Measurements from ENCODE around the gene OR11A1. TPM values are rescaled to one million over a fixed set of nuclear protein-coding genes. Genes with fewer than 3 reads are reported as not detected.

The OR11A1 gene
- total RNA-seq, 1 donor from 2014 or later: not detected

GRCh38 chr6:29502181-29502580, 45.3 kb upstream of the OR11A1 start:
- Mint-ChIP-seq H3K27me3 (peaks cover 15% of the 10 kb centered on the region), H3K4me3 (no peak overlapping the region), H3K27ac (no peak overlapping the region), H3K36me3 (no peaks in the 10 kb centered on the region), H3K9me3 (no peaks in the 10 kb centered on the region), H3K4me1 (ENCODE audit: unreplicated experiment) (no peaks in the 10 kb centered on the region)
- TF ChIP-seq CTCF (conservative IDR thresholded peaks at IDR 0.05): no peak
- DNase-seq (ENCODE audit: extremely low spot score, unreplicated experiment): no peak

- no peaks in the 10 kb centered on the region for H3K9me3 Mint-ChIP-seq
- no peak for TF ChIP-seq CTCF (conservative IDR thresholded peaks at IDR 0.05)
- no peak overlapping the region for H3K27ac Mint-ChIP-seq
- no peak overlapping the region for H3K4me3 Mint-ChIP-seq
- H3K36me3 Mint-ChIP-seq: no peaks in the 10 kb centered on the region
- H3K27me3 Mint-ChIP-seq: peaks cover 16% of the 10 kb centered on the region
- H3K4me1 Mint-ChIP-seq (ENCODE audit: unreplicated experiment): no peaks in the 10 kb centered on the region
- no peak for DNase-seq (ENCODE audit: extremely low spot score, unreplicated experiment)
Measured at GRCh38 chr6:29501106-29501505, 44.2 kb upstream of the OR11A1 start.

- H3K27me3 Mint-ChIP-seq: peaks cover 16% of the 10 kb centered on the region
- H3K9me3 Mint-ChIP-seq: no peaks in the 10 kb centered on the region
- H3K27ac Mint-ChIP-seq: no peak overlapping the region
- no peaks in the 10 kb centered on the region for H3K36me3 Mint-ChIP-seq
- no peak for DNase-seq (ENCODE audit: extremely low spot score, unreplicated experiment)
- H3K4me3 Mint-ChIP-seq: no peak overlapping the region
- H3K4me1 Mint-ChIP-seq (ENCODE audit: unreplicated experiment): no peaks in the 10 kb centered on the region
- no peak for TF ChIP-seq CTCF (conservative IDR thresholded peaks at IDR 0.05)
Measured at GRCh38 chr6:29500594-29500993, 43.7 kb upstream of the OR11A1 start.

- no peaks in the 10 kb centered on the region for H3K4me1 Mint-ChIP-seq (ENCODE audit: unreplicated experiment)
- DNase-seq (ENCODE audit: extremely low spot score, unreplicated experiment): no peak
- no peak overlapping the region for H3K27ac Mint-ChIP-seq
- peaks cover 19% of the 10 kb centered on the region for H3K27me3 Mint-ChIP-seq
- H3K36me3 Mint-ChIP-seq: no peaks in the 10 kb centered on the region
- TF ChIP-seq CTCF (conservative IDR thresholded peaks at IDR 0.05): no peak
- no peak overlapping the region for H3K4me3 Mint-ChIP-seq
- no peaks in the 10 kb centered on the region for H3K9me3 Mint-ChIP-seq
Measured at GRCh38 chr6:29499704-29500103, 42.8 kb upstream of the OR11A1 start.

GRCh38 chr6:29496961-29497360, 40.1 kb upstream of the OR11A1 start:
- H3K4me3 Mint-ChIP-seq: no peak overlapping the region
- H3K27ac Mint-ChIP-seq: no peak overlapping the region
- no peaks in the 10 kb centered on the region for H3K9me3 Mint-ChIP-seq
- H3K27me3 Mint-ChIP-seq: peaks cover 30% of the 10 kb centered on the region
- no peak for TF ChIP-seq CTCF (conservative IDR thresholded peaks at IDR 0.05)
- no peak for DNase-seq (ENCODE audit: extremely low spot score, unreplicated experiment)
- H3K36me3 Mint-ChIP-seq: no peaks in the 10 kb centered on the region
- no peaks in the 10 kb centered on the region for H3K4me1 Mint-ChIP-seq (ENCODE audit: unreplicated experiment)

GRCh38 chr6:29495571-29495970, 38.7 kb upstream of the OR11A1 start:
- peaks cover 30% of the 10 kb centered on the region for H3K27me3 Mint-ChIP-seq
- no peak for TF ChIP-seq CTCF (conservative IDR thresholded peaks at IDR 0.05)
- no peak for DNase-seq (ENCODE audit: extremely low spot score, unreplicated experiment)
- no peak overlapping the region for H3K27ac Mint-ChIP-seq
- no peaks in the 10 kb centered on the region for H3K4me1 Mint-ChIP-seq (ENCODE audit: unreplicated experiment)
- no peaks in the 10 kb centered on the region for H3K9me3 Mint-ChIP-seq
- H3K36me3 Mint-ChIP-seq: no peaks in the 10 kb centered on the region
- no peak overlapping the region for H3K4me3 Mint-ChIP-seq
